HCT116 (cell line): ENCODE measurements around the gene ELFN2. TPM values are rescaled to one million over a fixed set of nuclear protein-coding genes. Genes with fewer than 3 reads are reported as not detected.

Source experiments
- ATAC-seq: fragments of 200-7000 bp; cut with Tn5 transposase; 2 replicates; pipeline ENCODE4 v1.9.1; 2020; ENCODE audit warnings: mild to moderate bottlenecking, moderate library complexity
- BruUV-seq: library from RNA; stranded (reverse); fragments of 400-500 nt; replicated peaks from 2 replicates; lab custom pipeline; 2021; lab: Mats Ljungman, UMichigan
- CTCF ChIA-PET: fragments of 300-600 bp; sonication (Branson Sonifier 250); formaldehyde crosslinking; loops from one replicate; lab custom pipeline; 2021; ENCODE audit warnings: antibody characterized with exemption; lab: Charles Lee
- POLR2A ChIA-PET: fragments of 300-600, 350-600 bp; sonication (Branson Sonifier 250); formaldehyde crosslinking; loops from one replicate; lab custom pipeline; 2021; ENCODE audit warnings: antibody characterized with exemption; lab: Charles Lee
- RAD21 ChIA-PET, 2 experiments: fragments of 300-600 bp; sonication (Branson Sonifier 250); formaldehyde crosslinking; loops; one replicate each; lab custom pipeline; 2023; ENCODE audit warnings: low total read pairs in 2 of 2; ENCODE audit not compliant: uncharacterized antibody in 2 of 2, unreplicated experiment in 2 of 2, low non-redundant PET in 1 of 2; lab: Charles Lee
- DNase-seq: peaks from one replicate; pipeline ENCODE4 v3.0.0-alpha.2; 2010; ENCODE audit warnings: low read depth, low spot score
- H2AFZ ChIP-seq: fragments of 200-600 bp; shearing (Covaris generic), sonication (generic); 2 replicates; pipeline ENCODE4 v1.6.1; 2017; ENCODE audit warnings: low read depth, mixed run types, mixed read lengths, antibody characterized with exemption, low read length; ENCODE audit not compliant: poor library complexity, severe bottlenecking
- H3K27ac ChIP-seq: 2 replicates; pipeline ENCODE4 v1.5.1; 2012; ENCODE audit warnings: low read depth, low read length
- H3K27me3 ChIP-seq: fragments of 200-600 bp; sonication (generic); 2 replicates; pipeline ENCODE4 v1.6.1; 2016; ENCODE audit warnings: mixed run types, low read length, mixed read lengths; ENCODE audit not compliant: insufficient read depth
- H3K36me3 ChIP-seq, 2 experiments: fragments of 200-500 bp in 1 of 2; fragments of 200-600 bp in 1 of 2; sonication (Bioruptor generic) in 1 of 2; sonication (generic) in 1 of 2; 2 replicates each; pipeline versions ENCODE4 v1.5.1 to v1.6.1; 2014 to 2016; ENCODE audit warnings: low read length in 2 of 2, inconsistent platforms in 1 of 2, mixed read lengths in 1 of 2, mixed run types in 1 of 2; ENCODE audit not compliant: insufficient read depth in 2 of 2, control insufficient read depth in 1 of 2
- H3K4me1 ChIP-seq, 2 experiments: fragments of 200-600 bp in 1 of 2; sonication (generic) in 1 of 2; 2 replicates each; pipeline versions ENCODE4 v1.5.1 to v1.6.1; 2012 to 2017; ENCODE audit warnings: low read length in 2 of 2, inconsistent platforms in 1 of 2, mild to moderate bottlenecking in 1 of 2, mixed read lengths in 1 of 2, mixed run types in 1 of 2, moderate library complexity in 1 of 2; ENCODE audit not compliant: insufficient read depth in 2 of 2, control insufficient read depth in 1 of 2
- H3K4me2 ChIP-seq: fragments of 200-600 bp; sonication (generic); 2 replicates; pipeline ENCODE4 v1.6.1; 2017; ENCODE audit warnings: mixed run types, low read length, mixed read lengths
- H3K4me3 ChIP-seq, 2 experiments: fragments of 200-600 bp in 1 of 2; sonication (generic) in 1 of 2; replicated peaks in 1 of 2; 2 replicates each; pipeline ENCODE4 v1.5.1; 2011 to 2016; ENCODE audit warnings: low read length in 2 of 2, control low read depth in 1 of 2, low read depth in 1 of 2, mild to moderate bottlenecking in 1 of 2, mixed read lengths in 1 of 2, mixed run types in 1 of 2
- H3K79me2 ChIP-seq: fragments of 200-600 bp; sonication (generic); 2 replicates; pipeline ENCODE4 v1.6.1; 2017; ENCODE audit warnings: mild to moderate bottlenecking, mixed run types, low read length, moderate library complexity, mixed read lengths; ENCODE audit not compliant: insufficient read depth
- H3K9ac ChIP-seq: fragments of 200-600 bp; sonication (generic); 2 replicates; pipeline ENCODE4 v1.6.1; 2016; ENCODE audit warnings: low read length, mixed read lengths
- H3K9me2 ChIP-seq: fragments of 200-600 bp; sonication (generic), shearing (Covaris generic); 2 replicates; pipeline ENCODE4 v1.6.1; 2017; ENCODE audit warnings: mixed run types, mild to moderate bottlenecking, moderate library complexity; ENCODE audit not compliant: insufficient read depth
- H3K9me3 ChIP-seq, 2 experiments: fragments of 200-500 bp in 1 of 2; fragments of 200-600 bp in 1 of 2; sonication (Bioruptor generic) in 1 of 2; sonication (generic) in 1 of 2; 2 replicates each; pipeline ENCODE4 v1.6.1; 2014 to 2017; ENCODE audit warnings: low read length in 2 of 2, mixed read lengths in 2 of 2, inconsistent platforms in 1 of 2, low read depth in 1 of 2, mild to moderate bottlenecking in 1 of 2, mixed run types in 1 of 2, moderate library complexity in 1 of 2; ENCODE audit not compliant: control insufficient read depth in 1 of 2, insufficient read depth in 1 of 2
- H4K20me1 ChIP-seq: fragments of 200-600 bp; sonication (generic), shearing (Covaris generic); 2 replicates; pipeline ENCODE4 v1.6.1; 2017; ENCODE audit warnings: mixed run types, mild to moderate bottlenecking, moderate library complexity; ENCODE audit not compliant: insufficient read depth
- CBX3 ChIP-seq: IDR thresholded peaks from 2 replicates; pipeline ENCODE4 v1.6.1; 2012; ENCODE audit warnings: low read depth
- CEBPB ChIP-seq: IDR thresholded peaks from 2 replicates; pipeline ENCODE4 v1.6.1; 2012; ENCODE audit warnings: low read depth
- CTCF ChIP-seq, 3 experiments: fragments of 200-600 bp in 1 of 3; sonication (generic) in 1 of 3; IDR thresholded peaks in 2 of 3; conservative IDR thresholded peaks in 1 of 3; 2 replicates each; pipeline ENCODE4 v1.5.1; 2012 to 2017; ENCODE audit warnings: low read depth in 2 of 3, low read length in 2 of 3, antibody characterized with exemption in 1 of 3, borderline replicate concordance in 1 of 3, control low read depth in 1 of 3, mild to moderate bottlenecking in 1 of 3, mixed read lengths in 1 of 3, mixed run types in 1 of 3, moderate library complexity in 1 of 3; ENCODE audit not compliant: insufficient read depth in 1 of 3
- EZH2 ChIP-seq: fragments of 200-600 bp; sonication (generic); IDR thresholded peaks from 2 replicates; pipeline ENCODE4 v1.6.1; 2017; ENCODE audit warnings: antibody characterized with exemption, mixed run types
- EZH2phosphoT487 ChIP-seq: fragments of 200-600 bp; IDR thresholded peaks from 2 replicates; pipeline ENCODE4 v1.6.1; 2018; ENCODE audit warnings: antibody characterized with exemption, borderline replicate concordance
- FOSL1 ChIP-seq: IDR thresholded peaks from 2 replicates; pipeline ENCODE4 v1.6.1; 2012; ENCODE audit warnings: low read depth
- MAX ChIP-seq: IDR thresholded peaks from 2 replicates; pipeline ENCODE4 v1.6.1; 2012
- POLR2A ChIP-seq: IDR thresholded peaks from 2 replicates; pipeline ENCODE4 v1.7.0; 2011; ENCODE audit warnings: borderline replicate concordance; ENCODE audit not compliant: insufficient read depth, insufficient read length; ENCODE audit errors: extremely low read depth
- RAD21 ChIP-seq: IDR thresholded peaks from 2 replicates; pipeline ENCODE4 v1.6.1; 2012; ENCODE audit warnings: low read depth, mild to moderate bottlenecking
- REST ChIP-seq: IDR thresholded peaks from 2 replicates; pipeline ENCODE4 v1.6.1; 2012; ENCODE audit warnings: low read depth
- SIN3A ChIP-seq: IDR thresholded peaks from 2 replicates; pipeline ENCODE4 v1.6.1; 2012; ENCODE audit warnings: low read depth
- SRF ChIP-seq: IDR thresholded peaks from 2 replicates; pipeline ENCODE4 v1.6.1; 2012; ENCODE audit warnings: low read depth
- TCF7L2 ChIP-seq: IDR thresholded peaks from 2 replicates; pipeline ENCODE4 v1.7.0; 2011; ENCODE audit warnings: borderline replicate concordance, inconsistent platforms; ENCODE audit not compliant: insufficient read depth, insufficient read length; ENCODE audit errors: extremely low read depth
- ZBTB33 ChIP-seq: IDR thresholded peaks from 2 replicates; pipeline ENCODE4 v1.6.1; 2011; ENCODE audit warnings: mild to moderate bottlenecking, low read length, moderate library complexity; ENCODE audit not compliant: insufficient replicate concordance; ENCODE audit errors: extremely low read depth
- ZNF274 ChIP-seq: fragments of 200-500 bp; sonication (Bioruptor generic); IDR thresholded peaks from 2 replicates; pipeline ENCODE4 v1.6.1; 2014; ENCODE audit warnings: mild to moderate bottlenecking, low read depth, low read length, inconsistent platforms
- intact Hi-C: fragments of 100-400 bp; cut with micrococcal nuclease; formaldehyde crosslinking; loops from 2 replicates; pipeline ENCODE4 v1.10.0; 2022
- total RNA-seq: library from RNA; stranded (reverse); gene quantifications from one replicate; pipeline ENCODE4 v1.2.1, GENCODE V29; 2021; ENCODE audit not compliant: unreplicated experiment

The ELFN2 gene
- total RNA-seq, 1 experiment from 2014 or later = 45.4 TPM

- H4K20me1 ChIP-seq = no peaks in the 10 kb centered on the region
- H3K79me2 ChIP-seq = peaks cover 93% of the 10 kb centered on the region
- DNase-seq = no peak
- no peaks in the 10 kb centered on the region for H3K27me3 ChIP-seq
- ChIA-PET RAD21 (no interaction called here), POLR2A (no interaction called here), CTCF (no interaction called here)
- no peak overlapping the region for H2AFZ ChIP-seq
- BruUV-seq = no TSS peak
- ATAC-seq = no peak
- H3K9me2 ChIP-seq = no peaks in the 10 kb centered on the region
- H3K36me3 ChIP-seq = no peaks in the 10 kb centered on the region; a peak in 1 of 4 replicates
- intact Hi-C loops = no loop called here
- no peak overlapping the region for H3K9ac ChIP-seq
- H3K9me3 ChIP-seq = no peaks in the 10 kb centered on the region
- no peak overlapping the region for H3K27ac ChIP-seq
- no peak for TF ChIP-seq ZNF274
- no peak for TF ChIP-seq CEBPB
- no peak for TF ChIP-seq SRF
- no peak for TF ChIP-seq CBX3
- TF ChIP-seq ZBTB33 = no peak
- TF ChIP-seq RAD21 = no peak
- TF ChIP-seq MAX = no peak
- TF ChIP-seq EZH2phosphoT487 = no peak
- no peak for TF ChIP-seq TCF7L2
- no peak for TF ChIP-seq SIN3A
- no peak for TF ChIP-seq CTCF (IDR thresholded peaks at IDR 0.05 in 2 of 3, conservative IDR thresholded peaks at IDR 0.05 in 1 of 3; ENCODE audit: borderline replicate concordance in 1 of 3, insufficient read depth in 1 of 3, low read depth in 2 of 3, low read length in 2 of 3)
- TF ChIP-seq REST = no peak
- TF ChIP-seq POLR2A = no peak
- TF ChIP-seq EZH2 = no peak
- no peak for TF ChIP-seq FOSL1
- TF ChIP-seq, all 23 proteins: peak for 0
- Histone ChIP-seq H3K4me1 (peaks cover 9 to 65% of the 10 kb centered on the region in 2 experiments; a peak in 3 of 4 replicates), H3K4me3 (no peak overlapping the region), H3K4me2 (no peak overlapping the region)
These were observed 4.0 kb downstream of the ELFN2 start for GRCh38 chr22:37423283-37423682.
